Keratinocyte (primary cell): Measurements from ENCODE around the gene POU4F1. TPM values are rescaled to one million over a fixed set of nuclear protein-coding genes. Genes with fewer than 3 reads are reported as not detected.

ENCODE experiments used
- DNase-seq: peaks from one replicate; pipeline ENCODE4 v3.0.0-alpha.2; 2011; ENCODE audit warnings: low read depth, missing footprints, low spot score
- FAIRE-seq: peaks from 2 replicates; lab custom pipeline; 2011; peaks lifted over from hg19 to GRCh38; lab: Jason Lieb, UNC
- H2AFZ ChIP-seq: 2 replicates; pipeline ENCODE4 v1.6.0; 2012; ENCODE audit warnings: low read length, control low read depth, inconsistent platforms; ENCODE audit not compliant: control insufficient read depth
- H3K27ac ChIP-seq: 2 replicates; pipeline ENCODE4 v1.5.1; 2011; ENCODE audit warnings: low read length; ENCODE audit not compliant: control insufficient read depth, insufficient read depth
- H3K27me3 ChIP-seq: 3 replicates; pipeline ENCODE4 v1.6.0; 2011; ENCODE audit warnings: low read length; ENCODE audit not compliant: control insufficient read depth, insufficient read depth; ENCODE audit errors: extremely low read depth
- H3K36me3 ChIP-seq, 2 experiments: 2 replicates in 1 of 2; 3 replicates in 1 of 2; pipeline ENCODE4 v1.5.1; 2011; ENCODE audit warnings: low read length in 2 of 2, mild to moderate bottlenecking in 1 of 2; ENCODE audit not compliant: control insufficient read depth in 2 of 2, insufficient read depth in 2 of 2; ENCODE audit errors: extremely low read depth in 1 of 2
- H3K4me1 ChIP-seq: 3 replicates; pipeline ENCODE4 v1.5.1; 2011; ENCODE audit warnings: low read length; ENCODE audit not compliant: control insufficient read depth, insufficient read depth; ENCODE audit errors: extremely low read depth
- H3K4me2 ChIP-seq: 3 replicates; pipeline ENCODE4 v1.6.0; 2011; ENCODE audit warnings: low read depth, low read length; ENCODE audit not compliant: control insufficient read depth, insufficient read depth; ENCODE audit errors: extremely low read depth
- H3K4me3 ChIP-seq, 3 experiments: fragments of 200-600 bp in 1 of 3; sonication (generic) in 1 of 3; 2 replicates in 2 of 3; 3 replicates in 1 of 3; pipeline ENCODE4 v1.5.1; 2011 to 2016; ENCODE audit warnings: low read length in 3 of 3, mild to moderate bottlenecking in 3 of 3, control low read depth in 2 of 3, inconsistent platforms in 1 of 3, low read depth in 1 of 3, mixed read lengths in 1 of 3, mixed run types in 1 of 3, moderate library complexity in 1 of 3; ENCODE audit not compliant: control insufficient read depth in 2 of 3, insufficient read depth in 2 of 3; ENCODE audit errors: extremely low read depth in 1 of 3
- H3K79me2 ChIP-seq: 2 replicates; pipeline ENCODE4 v1.6.0; 2012; ENCODE audit warnings: low read length; ENCODE audit not compliant: control insufficient read depth, insufficient read depth
- H3K9ac ChIP-seq: 3 replicates; pipeline ENCODE4 v1.6.0; 2011; ENCODE audit warnings: low read length; ENCODE audit not compliant: control insufficient read depth, insufficient read depth; ENCODE audit errors: extremely low read depth
- H3K9me1 ChIP-seq: 3 replicates; pipeline ENCODE4 v1.6.0; 2011; ENCODE audit warnings: low read length; ENCODE audit not compliant: control insufficient read depth, insufficient read depth; ENCODE audit errors: extremely low read depth
- H3K9me3 ChIP-seq: 2 replicates; pipeline ENCODE4 v1.5.1; 2012; ENCODE audit warnings: low read depth, low read length; ENCODE audit not compliant: control insufficient read depth
- H4K20me1 ChIP-seq: 3 replicates; pipeline ENCODE4 v1.6.0; 2011; ENCODE audit warnings: low read length; ENCODE audit not compliant: control insufficient read depth, insufficient read depth; ENCODE audit errors: extremely low read depth
- EZH2 ChIP-seq: IDR thresholded peaks from one replicate; pipeline ENCODE4 v1.6.1; 2012; ENCODE audit warnings: inconsistent platforms, mild to moderate bottlenecking, low read length, moderate library complexity
- dilution Hi-C: fragments of 300-500 bp; cut with MboI; formaldehyde crosslinking; loops from one replicate; pipeline ENCODE4 v1.7.0; 2020; ENCODE audit warnings: low sequenced_read_pairs; ENCODE audit not compliant: extremely low pct_ligation_motif_present
- polyA plus RNA-seq, 5 experiments: library from polyadenylated mRNA; depleted of rRNA in 3 of 5; stranded (reverse) in 3 of 5; stranded (forward) in 1 of 5; unstranded in 1 of 5; fragments of >200 nt; gene quantifications; 1 replicate in 1 of 5; 2 replicates in 3 of 5; 3 replicates in 1 of 5; pipeline versions ENCODE4 v1.2.1 to v1.2.3, GENCODE V29; 2011 to 2012; ENCODE audit warnings: missing spikeins in 2 of 5, low read depth in 1 of 5, low replicate concordance in 1 of 5
- TF ChIP-seq, protein P1 (sequence below), 3 experiments: IDR thresholded peaks in 1 of 3; conservative IDR thresholded peaks in 1 of 3; optimal IDR thresholded peaks in 1 of 3; 2 replicates in 2 of 3; 3 replicates in 1 of 3; pipeline versions ENCODE3 to v1.5.1; 2011; ENCODE audit warnings: low read length in 3 of 3, mild to moderate bottlenecking in 3 of 3, moderate library complexity in 2 of 3, control low read depth in 1 of 3, inconsistent platforms in 1 of 3; ENCODE audit not compliant: insufficient read depth in 2 of 3; ENCODE audit errors: extremely low read depth in 1 of 3

POU4F1 gene
- polyA plus RNA-seq, 1 donor (not counting 4 experiments of a cell fraction or from before 2014, with no cell fraction given) = not detected

DNA sequence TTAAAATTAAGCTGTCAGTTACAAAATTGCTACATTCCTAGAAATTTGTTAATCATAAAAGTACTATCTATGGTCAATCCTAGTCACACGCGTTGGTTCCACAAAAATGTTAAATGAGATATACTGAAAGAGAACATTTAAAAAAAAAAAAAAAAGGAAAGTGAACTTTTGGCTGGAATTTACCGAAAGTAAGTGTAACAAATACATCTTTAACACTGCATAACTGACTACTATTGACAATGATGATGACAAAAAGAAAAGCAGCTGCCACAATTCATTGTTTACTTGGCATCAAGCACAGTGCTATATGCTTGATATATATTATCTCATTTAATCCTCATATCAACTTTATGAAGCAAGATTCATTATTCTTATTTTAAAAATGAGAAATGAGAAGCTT lies 19.8 kb upstream of the POU4F1 start:
- dilution Hi-C loops = no loop called here
- H3K36me3 ChIP-seq = no peaks in the 10 kb centered on the region

DNA sequence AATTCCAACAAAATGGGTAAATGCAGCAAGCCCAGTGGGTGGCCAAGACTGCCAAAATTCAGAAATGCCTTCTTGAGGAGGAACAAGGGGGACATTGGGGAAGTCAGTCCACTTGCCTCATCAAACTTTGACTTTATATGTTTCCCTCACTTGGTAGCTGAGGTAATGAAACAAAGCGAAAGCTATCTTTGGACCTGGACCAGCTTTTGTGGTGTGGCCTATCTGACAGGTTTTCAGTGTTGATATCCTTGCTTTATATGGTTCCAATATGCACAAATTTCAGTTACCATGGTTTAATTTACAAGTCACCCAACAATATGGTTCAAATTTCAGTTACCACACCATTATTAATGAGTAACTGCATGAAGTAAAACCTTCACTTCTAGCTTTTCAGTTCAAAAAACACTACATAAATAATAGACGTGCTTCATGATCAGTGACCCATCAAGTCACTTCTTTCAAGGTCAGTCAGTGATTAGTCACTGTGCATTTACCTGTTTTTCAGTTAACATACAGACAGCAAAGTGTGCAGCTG lies 17.7 kb upstream of the POU4F1 start:
- H3K4me2 ChIP-seq = no peak overlapping the region
- no peak overlapping the region for H2AFZ ChIP-seq
- no peaks in the 10 kb centered on the region for H3K79me2 ChIP-seq
- no peak overlapping the region for H3K27ac ChIP-seq
- dilution Hi-C loops = no loop called here
- DNase-seq (no peak), FAIRE-seq (no peak)
- peaks cover 3% of the 10 kb centered on the region for H3K9me1 ChIP-seq
- H3K36me3 ChIP-seq = peaks cover 4% of the 10 kb centered on the region in 2 experiments
- no peak for TF ChIP-seq EZH2
- TF ChIP-seq, protein P1, sequence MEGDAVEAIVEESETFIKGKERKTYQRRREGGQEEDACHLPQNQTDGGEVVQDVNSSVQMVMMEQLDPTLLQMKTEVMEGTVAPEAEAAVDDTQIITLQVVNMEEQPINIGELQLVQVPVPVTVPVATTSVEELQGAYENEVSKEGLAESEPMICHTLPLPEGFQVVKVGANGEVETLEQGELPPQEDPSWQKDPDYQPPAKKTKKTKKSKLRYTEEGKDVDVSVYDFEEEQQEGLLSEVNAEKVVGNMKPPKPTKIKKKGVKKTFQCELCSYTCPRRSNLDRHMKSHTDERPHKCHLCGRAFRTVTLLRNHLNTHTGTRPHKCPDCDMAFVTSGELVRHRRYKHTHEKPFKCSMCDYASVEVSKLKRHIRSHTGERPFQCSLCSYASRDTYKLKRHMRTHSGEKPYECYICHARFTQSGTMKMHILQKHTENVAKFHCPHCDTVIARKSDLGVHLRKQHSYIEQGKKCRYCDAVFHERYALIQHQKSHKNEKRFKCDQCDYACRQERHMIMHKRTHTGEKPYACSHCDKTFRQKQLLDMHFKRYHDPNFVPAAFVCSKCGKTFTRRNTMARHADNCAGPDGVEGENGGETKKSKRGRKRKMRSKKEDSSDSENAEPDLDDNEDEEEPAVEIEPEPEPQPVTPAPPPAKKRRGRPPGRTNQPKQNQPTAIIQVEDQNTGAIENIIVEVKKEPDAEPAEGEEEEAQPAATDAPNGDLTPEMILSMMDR (optimal IDR thresholded peaks at IDR 0.05 in 1 of 3, IDR thresholded peaks at IDR 0.05 in 1 of 3, conservative IDR thresholded peaks at IDR 0.05 in 1 of 3; ENCODE audit: extremely low read depth in 1 of 3, insufficient read depth in 2 of 3, low read length in 3 of 3) = no peak
- H3K27me3 ChIP-seq = no peaks in the 10 kb centered on the region
- H4K20me1 ChIP-seq = no peaks in the 10 kb centered on the region
- H3K9ac ChIP-seq = no peak overlapping the region
- H3K9me3 ChIP-seq = no peaks in the 10 kb centered on the region
- H3K4me3 ChIP-seq = no peak overlapping the region
- H3K4me1 ChIP-seq = no peaks in the 10 kb centered on the region

More for the DNA sequence above, 19.8 kb upstream of the POU4F1 start:
- Histone ChIP-seq H3K79me2 (no peaks in the 10 kb centered on the region), H3K27ac (no peak overlapping the region), H3K9ac (no peak overlapping the region), H3K4me3 (no peak overlapping the region), H2AFZ (no peak overlapping the region), H4K20me1 (no peaks in the 10 kb centered on the region), H3K4me1 (no peaks in the 10 kb centered on the region), H3K9me1 (no peaks in the 10 kb centered on the region), H3K27me3 (no peaks in the 10 kb centered on the region), H3K4me2 (no peak overlapping the region), H3K9me3 (no peaks in the 10 kb centered on the region)
- DNase-seq (no peak), FAIRE-seq (no peak)
- no peak for TF ChIP-seq EZH2
- TF ChIP-seq, protein P1 (optimal IDR thresholded peaks at IDR 0.05 in 1 of 3, IDR thresholded peaks at IDR 0.05 in 1 of 3, conservative IDR thresholded peaks at IDR 0.05 in 1 of 3; ENCODE audit: extremely low read depth in 1 of 3, insufficient read depth in 2 of 3, low read length in 3 of 3) = no peak
